SK-N-SH (cell line): ENCODE data around the gene FAM53A. TPM values are rescaled to one million over a fixed set of nuclear protein-coding genes. Genes with fewer than 3 reads are reported as not detected.

Source experiments
- CTCF ChIA-PET: fragments of 300-600, 350-600 bp; formaldehyde crosslinking; extraction: SDS; loops from one replicate; lab custom pipeline; 2021; lab: Yijun Ruan, JAX
- POLR2A ChIA-PET: fragments of 350-600 bp; sonication (Branson Sonifier 250); formaldehyde crosslinking; extraction: SDS; loops from one replicate; lab custom pipeline; 2020; ENCODE audit warnings: antibody characterized with exemption, inconsistent platforms; lab: Yijun Ruan, JAX
- DNase-seq: peaks from one replicate; pipeline ENCODE4 v3.0.0; 2012
- H2AFZ ChIP-seq: fragments of 200-600 bp; sonication (generic); 2 replicates; pipeline ENCODE4 v1.8.1; 2016; ENCODE audit warnings: antibody characterized with exemption, mild to moderate bottlenecking, low read depth
- H3F3A ChIP-seq: fragments of 200-600 bp; sonication (generic); replicated peaks from 2 replicates; pipeline ENCODE3; 2016; ENCODE audit warnings: antibody characterized with exemption, mild to moderate bottlenecking; ENCODE audit not compliant: insufficient read depth
- H3K27ac ChIP-seq, 2 experiments: fragments of 200-500 bp in 1 of 2; fragments of 200-600 bp in 1 of 2; sonication (Bioruptor generic) in 1 of 2; sonication (generic), shearing (Covaris generic) in 1 of 2; 2 replicates each; pipeline versions ENCODE4 v1.5.1 to v1.6.1; 2014 to 2016; ENCODE audit warnings: low read depth in 2 of 2, inconsistent platforms in 1 of 2, low read length in 1 of 2, mild to moderate bottlenecking in 1 of 2, mixed read lengths in 1 of 2
- H3K27me3 ChIP-seq: fragments of 200-600 bp; sonication (generic), shearing (Covaris generic); 2 replicates; pipeline ENCODE4 v1.6.1; 2016; ENCODE audit warnings: mixed run types; ENCODE audit not compliant: insufficient read depth
- H3K36me3 ChIP-seq, 2 experiments: fragments of 200-500 bp in 1 of 2; fragments of 200-600 bp in 1 of 2; sonication (Bioruptor generic) in 1 of 2; sonication (generic) in 1 of 2; replicated peaks in 1 of 2; 2 replicates each; pipeline versions ENCODE3 to v1.5.1; 2014 to 2016; ENCODE audit warnings: low read length in 1 of 2, mild to moderate bottlenecking in 1 of 2; ENCODE audit not compliant: insufficient read depth in 2 of 2, control insufficient read depth in 1 of 2
- H3K4me1 ChIP-seq, 2 experiments: fragments of 200-500 bp in 1 of 2; fragments of 200-600 bp in 1 of 2; sonication (Bioruptor generic) in 1 of 2; sonication (generic), shearing (Covaris generic) in 1 of 2; 2 replicates each; pipeline versions ENCODE4 v1.5.1 to v1.6.1; 2014 to 2016; ENCODE audit warnings: low read depth in 1 of 2, low read length in 1 of 2, mixed run types in 1 of 2; ENCODE audit not compliant: insufficient read depth in 2 of 2, control insufficient read depth in 1 of 2
- H3K4me2 ChIP-seq: fragments of 200-600 bp; sonication (generic), shearing (Covaris generic); 2 replicates; pipeline ENCODE4 v1.6.1; 2017; ENCODE audit warnings: mixed run types
- H3K4me3 ChIP-seq, 2 experiments: fragments of 200-500 bp in 1 of 2; fragments of 200-600 bp in 1 of 2; sonication (Bioruptor generic) in 1 of 2; sonication (generic), shearing (Covaris generic) in 1 of 2; 2 replicates each; pipeline versions ENCODE4 v1.5.1 to v1.8.1; 2014 to 2016; ENCODE audit warnings: low read depth in 2 of 2, inconsistent platforms in 1 of 2, low read length in 1 of 2, mild to moderate bottlenecking in 1 of 2, mixed read lengths in 1 of 2, moderate library complexity in 1 of 2
- H3K79me2 ChIP-seq: fragments of 200-600 bp; sonication (generic); 2 replicates; pipeline ENCODE4 v1.8.1; 2017; ENCODE audit warnings: mild to moderate bottlenecking; ENCODE audit not compliant: insufficient read depth
- H3K9ac ChIP-seq: fragments of 200-600 bp; sonication (generic); 2 replicates; pipeline ENCODE4 v1.6.1; 2017; ENCODE audit warnings: mixed run types
- H3K9me2 ChIP-seq: fragments of 200-600 bp; sonication (generic); 2 replicates; pipeline ENCODE4 v1.6.1; 2017; ENCODE audit warnings: mixed run types
- H3K9me3 ChIP-seq: fragments of 200-600 bp; sonication (generic); 2 replicates; pipeline ENCODE4 v1.6.1; 2017; ENCODE audit warnings: mixed run types, mild to moderate bottlenecking, moderate library complexity
- H4K20me1 ChIP-seq: fragments of 200-600 bp; sonication (generic); 2 replicates; pipeline ENCODE4 v1.6.1; 2017; ENCODE audit warnings: mild to moderate bottlenecking, mixed run types; ENCODE audit not compliant: insufficient read depth
- CHD2 ChIP-seq: fragments of 150-350 bp; IDR thresholded peaks from 2 replicates; pipeline ENCODE4 v1.6.1; 2018; ENCODE audit warnings: low read length; ENCODE audit not compliant: partially characterized antibody
- EP300 ChIP-seq, 2 experiments: IDR thresholded peaks; 2 replicates each; pipeline versions ENCODE4 v1.4.0 to v1.6.1; 2012; ENCODE audit warnings: borderline replicate concordance in 1 of 2, low read depth in 1 of 2, low read length in 1 of 2
- EZH2phosphoT487 ChIP-seq: fragments of 200-600 bp; sonication (generic); IDR thresholded peaks from 2 replicates; pipeline ENCODE4 v1.6.1; 2017; ENCODE audit warnings: low read depth, mixed run types, mild to moderate bottlenecking, antibody characterized with exemption, moderate library complexity, borderline replicate concordance
- FOSL2 ChIP-seq: IDR thresholded peaks from 2 replicates; pipeline ENCODE4 v1.4.0; 2012; ENCODE audit warnings: low read depth, mild to moderate bottlenecking, moderate library complexity, borderline replicate concordance
- FOXJ3 ChIP-seq: sonication (generic); formaldehyde crosslinking; IDR thresholded peaks from 2 replicates; pipeline ENCODE4 v1.5.1; 2020; ENCODE audit warnings: mild to moderate bottlenecking, missing genetic modification reagents
- GABPA ChIP-seq: IDR thresholded peaks from 2 replicates; pipeline ENCODE4 v1.4.0; 2012; ENCODE audit warnings: low read depth, mild to moderate bottlenecking
- JUND ChIP-seq: IDR thresholded peaks from 2 replicates; pipeline ENCODE4 v1.4.0; 2012
- MEF2A ChIP-seq: IDR thresholded peaks from 2 replicates; pipeline ENCODE4 v1.4.0; 2012; ENCODE audit warnings: low read depth, borderline replicate concordance
- MXI1 ChIP-seq: IDR thresholded peaks from 2 replicates; pipeline ENCODE4 v1.6.1; 2012; ENCODE audit warnings: mild to moderate bottlenecking, low read depth, low read length, improper control_type of control experiment
- NFIC ChIP-seq: IDR thresholded peaks from 2 replicates; pipeline ENCODE4 v1.4.0; 2012; ENCODE audit warnings: borderline replicate concordance
- NRF1 ChIP-seq: IDR thresholded peaks from 2 replicates; pipeline ENCODE4 v1.6.1; 2012; ENCODE audit warnings: low read depth, mild to moderate bottlenecking, low read length
- RFX5 ChIP-seq: IDR thresholded peaks from 2 replicates; pipeline ENCODE4 v1.6.1; 2012; ENCODE audit warnings: mild to moderate bottlenecking, improper control_type of control experiment, low read length
- SIN3A ChIP-seq: IDR thresholded peaks from 2 replicates; pipeline ENCODE4 v1.6.1; 2012; ENCODE audit warnings: low read depth, mild to moderate bottlenecking, low read length, moderate library complexity, borderline replicate concordance
- SMC3 ChIP-seq: IDR thresholded peaks from 2 replicates; pipeline ENCODE4 v1.6.1; 2012; ENCODE audit warnings: low read depth, low read length, improper control_type of control experiment
- TEAD4 ChIP-seq: IDR thresholded peaks from 2 replicates; pipeline ENCODE4 v1.4.0; 2012; ENCODE audit warnings: mild to moderate bottlenecking, borderline replicate concordance; ENCODE audit not compliant: insufficient read depth
- WGBS: methylation state at CpG from one replicate; pipeline ENCODE4 v1.1.6; 2017; ENCODE audit warnings: low lambda C conversion rate; 5-methylcytosine and 5-hydroxymethylcytosine counted together
- polyA plus RNA-seq, 3 experiments: library from polyadenylated mRNA; depleted of rRNA; stranded (reverse); fragments of >200 nt; gene quantifications; 2 replicates each; pipeline ENCODE4 v1.2.3, GENCODE V29; 2012
- TF ChIP-seq, protein P1 (sequence below): IDR thresholded peaks from 2 replicates; pipeline ENCODE4 v1.6.1; 2012; ENCODE audit warnings: mild to moderate bottlenecking, low read depth, low read length, moderate library complexity
- TF ChIP-seq, protein P2 (sequence below): IDR thresholded peaks from 2 replicates; pipeline ENCODE4 v1.4.0; 2012; ENCODE audit warnings: low read depth, borderline replicate concordance
- TF ChIP-seq, protein P3 (sequence below): IDR thresholded peaks from 2 replicates; pipeline ENCODE4 v1.4.0; 2012; ENCODE audit warnings: low read depth, borderline replicate concordance

The FAM53A gene
- polyA plus RNA-seq, 1 of the 3 experiments (the other 2 are of a cell fraction): 7.6 TPM

DNA sequence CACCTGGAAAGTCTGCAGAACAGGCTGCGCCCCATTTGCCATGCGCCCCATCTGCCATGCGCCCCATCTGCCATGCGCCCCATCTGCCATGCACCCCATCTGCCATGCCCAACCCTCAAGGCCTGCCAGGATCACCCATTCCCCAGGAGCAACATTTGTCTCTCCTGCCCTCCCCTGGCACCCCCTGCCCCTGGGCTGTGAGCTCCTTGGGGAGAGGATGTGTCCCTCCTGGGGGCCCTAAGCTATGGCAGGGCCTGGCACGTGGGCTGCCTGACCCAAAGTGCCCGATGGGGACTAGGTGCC is 82.6 kb downstream of the FAM53A start:
- TF ChIP-seq SMC3: no peak
- no peak for TF ChIP-seq NFIC
- TF ChIP-seq, protein P1, sequence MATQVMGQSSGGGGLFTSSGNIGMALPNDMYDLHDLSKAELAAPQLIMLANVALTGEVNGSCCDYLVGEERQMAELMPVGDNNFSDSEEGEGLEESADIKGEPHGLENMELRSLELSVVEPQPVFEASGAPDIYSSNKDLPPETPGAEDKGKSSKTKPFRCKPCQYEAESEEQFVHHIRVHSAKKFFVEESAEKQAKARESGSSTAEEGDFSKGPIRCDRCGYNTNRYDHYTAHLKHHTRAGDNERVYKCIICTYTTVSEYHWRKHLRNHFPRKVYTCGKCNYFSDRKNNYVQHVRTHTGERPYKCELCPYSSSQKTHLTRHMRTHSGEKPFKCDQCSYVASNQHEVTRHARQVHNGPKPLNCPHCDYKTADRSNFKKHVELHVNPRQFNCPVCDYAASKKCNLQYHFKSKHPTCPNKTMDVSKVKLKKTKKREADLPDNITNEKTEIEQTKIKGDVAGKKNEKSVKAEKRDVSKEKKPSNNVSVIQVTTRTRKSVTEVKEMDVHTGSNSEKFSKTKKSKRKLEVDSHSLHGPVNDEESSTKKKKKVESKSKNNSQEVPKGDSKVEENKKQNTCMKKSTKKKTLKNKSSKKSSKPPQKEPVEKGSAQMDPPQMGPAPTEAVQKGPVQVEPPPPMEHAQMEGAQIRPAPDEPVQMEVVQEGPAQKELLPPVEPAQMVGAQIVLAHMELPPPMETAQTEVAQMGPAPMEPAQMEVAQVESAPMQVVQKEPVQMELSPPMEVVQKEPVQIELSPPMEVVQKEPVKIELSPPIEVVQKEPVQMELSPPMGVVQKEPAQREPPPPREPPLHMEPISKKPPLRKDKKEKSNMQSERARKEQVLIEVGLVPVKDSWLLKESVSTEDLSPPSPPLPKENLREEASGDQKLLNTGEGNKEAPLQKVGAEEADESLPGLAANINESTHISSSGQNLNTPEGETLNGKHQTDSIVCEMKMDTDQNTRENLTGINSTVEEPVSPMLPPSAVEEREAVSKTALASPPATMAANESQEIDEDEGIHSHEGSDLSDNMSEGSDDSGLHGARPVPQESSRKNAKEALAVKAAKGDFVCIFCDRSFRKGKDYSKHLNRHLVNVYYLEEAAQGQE: no peak
- TF ChIP-seq EZH2phosphoT487: no peak
- no peak for TF ChIP-seq GABPA
- no peaks in the 10 kb centered on the region for H3K9me3 ChIP-seq
- no peaks in the 10 kb centered on the region for H3K27me3 ChIP-seq
- H3K9me2 ChIP-seq: no peaks in the 10 kb centered on the region
- H3K4me3 ChIP-seq: no peak overlapping the region
- no peaks in the 10 kb centered on the region; a peak in 1 of 4 replicates for H3K4me1 ChIP-seq
- no peaks in the 10 kb centered on the region for H4K20me1 ChIP-seq
- WGBS: no CpG with 5 or more reads among the region's 6 CpGs
- ChIA-PET POLR2A (no interaction called here), CTCF (no interaction called here)
- DNase-seq: no peak
- H3F3A ChIP-seq: no peaks in the 10 kb centered on the region
- no peak overlapping the region for H2AFZ ChIP-seq
- no peak overlapping the region for H3K9ac ChIP-seq
- H3K27ac ChIP-seq: no peak overlapping the region
- H3K79me2 ChIP-seq: no peaks in the 10 kb centered on the region
- no peak overlapping the region for H3K4me2 ChIP-seq
- H3K36me3 ChIP-seq: no peaks in the 10 kb centered on the region

DNA sequence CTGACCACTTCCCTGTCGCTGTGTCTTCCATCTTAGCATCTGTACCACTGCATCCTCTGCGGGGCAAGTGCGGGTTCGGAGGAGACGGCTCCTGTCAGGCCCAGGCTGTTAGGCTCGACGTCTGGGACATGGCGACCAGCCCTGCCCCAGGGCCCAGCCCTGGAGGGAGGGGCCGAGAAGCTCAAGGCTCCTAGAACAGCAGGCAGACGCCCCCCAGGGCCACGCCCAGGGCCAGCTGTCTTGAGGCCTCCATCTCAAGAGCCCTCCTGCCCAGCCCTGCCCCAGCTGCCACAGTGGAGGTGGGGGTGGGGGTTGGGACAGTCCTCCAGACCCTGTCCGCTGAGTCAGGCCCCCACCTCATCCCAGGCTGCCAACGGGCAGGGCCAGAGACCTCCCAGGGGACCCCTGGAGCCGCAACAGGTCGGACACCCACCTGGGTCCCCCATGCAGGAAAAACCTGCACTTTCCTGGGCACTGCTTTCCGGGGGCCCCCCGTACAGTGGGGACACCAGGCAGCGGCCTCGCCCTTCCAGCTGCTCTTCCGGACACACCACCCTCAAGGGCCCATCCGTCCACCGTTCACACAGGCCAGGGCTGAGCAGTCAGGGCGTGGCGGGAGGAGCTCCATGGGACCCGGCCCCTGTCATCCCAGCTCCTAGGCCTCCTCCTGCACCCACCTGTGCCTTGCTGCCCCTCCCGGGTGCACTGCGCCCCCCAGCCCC is 83.1 kb downstream of the FAM53A start:
- no peak overlapping the region for H3K27ac ChIP-seq
- H3F3A ChIP-seq: no peaks in the 10 kb centered on the region
- H3K4me3 ChIP-seq: no peak overlapping the region
- no peak for TF ChIP-seq MEF2A
- no peak for TF ChIP-seq EP300 (IDR thresholded peaks at IDR 0.05; ENCODE audit: borderline replicate concordance in 1 of 2, low read depth in 1 of 2, low read length in 1 of 2)
- no peak for TF ChIP-seq NFIC
- TF ChIP-seq, protein P2, sequence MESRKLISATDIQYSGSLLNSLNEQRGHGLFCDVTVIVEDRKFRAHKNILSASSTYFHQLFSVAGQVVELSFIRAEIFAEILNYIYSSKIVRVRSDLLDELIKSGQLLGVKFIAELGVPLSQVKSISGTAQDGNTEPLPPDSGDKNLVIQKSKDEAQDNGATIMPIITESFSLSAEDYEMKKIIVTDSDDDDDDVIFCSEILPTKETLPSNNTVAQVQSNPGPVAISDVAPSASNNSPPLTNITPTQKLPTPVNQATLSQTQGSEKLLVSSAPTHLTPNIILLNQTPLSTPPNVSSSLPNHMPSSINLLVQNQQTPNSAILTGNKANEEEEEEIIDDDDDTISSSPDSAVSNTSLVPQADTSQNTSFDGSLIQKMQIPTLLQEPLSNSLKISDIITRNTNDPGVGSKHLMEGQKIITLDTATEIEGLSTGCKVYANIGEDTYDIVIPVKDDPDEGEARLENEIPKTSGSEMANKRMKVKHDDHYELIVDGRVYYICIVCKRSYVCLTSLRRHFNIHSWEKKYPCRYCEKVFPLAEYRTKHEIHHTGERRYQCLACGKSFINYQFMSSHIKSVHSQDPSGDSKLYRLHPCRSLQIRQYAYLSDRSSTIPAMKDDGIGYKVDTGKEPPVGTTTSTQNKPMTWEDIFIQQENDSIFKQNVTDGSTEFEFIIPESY: no peak
- no peak for TF ChIP-seq EZH2phosphoT487
- no peak for TF ChIP-seq RFX5
- TF ChIP-seq NRF1: no peak
- TF ChIP-seq, protein P3, sequence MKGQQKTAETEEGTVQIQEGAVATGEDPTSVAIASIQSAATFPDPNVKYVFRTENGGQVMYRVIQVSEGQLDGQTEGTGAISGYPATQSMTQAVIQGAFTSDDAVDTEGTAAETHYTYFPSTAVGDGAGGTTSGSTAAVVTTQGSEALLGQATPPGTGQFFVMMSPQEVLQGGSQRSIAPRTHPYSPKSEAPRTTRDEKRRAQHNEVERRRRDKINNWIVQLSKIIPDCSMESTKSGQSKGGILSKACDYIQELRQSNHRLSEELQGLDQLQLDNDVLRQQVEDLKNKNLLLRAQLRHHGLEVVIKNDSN: no peak
- no peak for TF ChIP-seq SIN3A
- no peak for TF ChIP-seq FOXJ3
- no peak for TF ChIP-seq JUND
- TF ChIP-seq TEAD4: no peak
- TF ChIP-seq FOSL2: no peak
- TF ChIP-seq MXI1: no peak
- TF ChIP-seq GABPA: no peak
- TF ChIP-seq CHD2: no peak
- no peak overlapping the region for H2AFZ ChIP-seq
- ChIA-PET POLR2A (no interaction called here), CTCF (no interaction called here)
- H3K9me2 ChIP-seq: no peaks in the 10 kb centered on the region
- DNase-seq: no peak
- H3K4me2 ChIP-seq: no peak overlapping the region
- no peak overlapping the region for H3K9ac ChIP-seq
- no peaks in the 10 kb centered on the region for H4K20me1 ChIP-seq
- no peaks in the 10 kb centered on the region for H3K79me2 ChIP-seq
- 87% methylated on average over 6 of the region's 27 CpGs for WGBS
- no peaks in the 10 kb centered on the region for H3K27me3 ChIP-seq
- no peaks in the 10 kb centered on the region; a peak in 1 of 4 replicates for H3K4me1 ChIP-seq
- no peaks in the 10 kb centered on the region for H3K9me3 ChIP-seq
- no peaks in the 10 kb centered on the region for H3K36me3 ChIP-seq
